Breast epithelium (tissue), 3 donors: Measurements from ENCODE around the gene SIRPA.

ENCODE experiments used
- POLR2A ChIP-seq: fragments of 450-650 bp; IDR thresholded peaks from one replicate; pipeline ENCODE4 v1.6.1; 2016; ENCODE audit warnings: antibody characterized with exemption, mild to moderate bottlenecking, moderate library complexity
- TF ChIP-seq, protein P1 (sequence below), 3 donors: fragments of 450-650 bp; IDR thresholded peaks; one replicate each; pipeline ENCODE4 v1.5.1; 2016 to 2017; ENCODE audit warnings: antibody characterized with exemption in 3 of 3, mild to moderate bottlenecking in 3 of 3, moderate library complexity in 3 of 3

DNA sequence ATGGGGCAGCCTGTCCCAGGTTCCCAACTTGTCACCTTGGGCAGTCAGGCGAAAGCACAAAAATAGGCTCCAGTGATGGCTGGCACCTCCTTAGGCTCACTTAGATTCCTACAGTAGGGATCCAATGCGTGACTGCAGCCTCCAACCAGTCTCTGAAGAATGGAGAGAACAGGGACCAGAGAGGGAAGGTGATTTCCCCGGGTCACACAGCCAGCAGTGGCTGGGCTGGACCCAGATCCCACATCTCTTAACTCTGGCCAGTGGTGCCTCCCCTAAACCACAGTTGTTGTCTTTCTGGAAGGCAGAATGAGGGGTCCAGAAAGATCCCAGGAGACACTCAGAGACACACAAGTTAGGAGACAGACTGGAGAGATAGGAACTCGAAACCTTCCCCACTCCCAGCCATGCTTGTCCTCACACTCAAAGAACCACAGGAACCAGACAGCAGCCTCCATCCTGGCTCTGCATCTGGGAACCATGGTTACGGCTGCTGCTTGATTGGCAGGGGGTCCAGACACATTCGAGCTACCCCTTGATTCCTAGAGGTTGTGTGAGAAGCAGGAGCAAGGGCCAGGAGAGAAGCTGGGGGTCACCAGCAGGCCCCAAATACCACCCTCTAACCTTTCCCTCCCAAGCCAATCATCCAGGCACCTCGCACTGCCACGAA lies 33.1 kb upstream of the SIRPA start:
- TF ChIP-seq, protein P1, sequence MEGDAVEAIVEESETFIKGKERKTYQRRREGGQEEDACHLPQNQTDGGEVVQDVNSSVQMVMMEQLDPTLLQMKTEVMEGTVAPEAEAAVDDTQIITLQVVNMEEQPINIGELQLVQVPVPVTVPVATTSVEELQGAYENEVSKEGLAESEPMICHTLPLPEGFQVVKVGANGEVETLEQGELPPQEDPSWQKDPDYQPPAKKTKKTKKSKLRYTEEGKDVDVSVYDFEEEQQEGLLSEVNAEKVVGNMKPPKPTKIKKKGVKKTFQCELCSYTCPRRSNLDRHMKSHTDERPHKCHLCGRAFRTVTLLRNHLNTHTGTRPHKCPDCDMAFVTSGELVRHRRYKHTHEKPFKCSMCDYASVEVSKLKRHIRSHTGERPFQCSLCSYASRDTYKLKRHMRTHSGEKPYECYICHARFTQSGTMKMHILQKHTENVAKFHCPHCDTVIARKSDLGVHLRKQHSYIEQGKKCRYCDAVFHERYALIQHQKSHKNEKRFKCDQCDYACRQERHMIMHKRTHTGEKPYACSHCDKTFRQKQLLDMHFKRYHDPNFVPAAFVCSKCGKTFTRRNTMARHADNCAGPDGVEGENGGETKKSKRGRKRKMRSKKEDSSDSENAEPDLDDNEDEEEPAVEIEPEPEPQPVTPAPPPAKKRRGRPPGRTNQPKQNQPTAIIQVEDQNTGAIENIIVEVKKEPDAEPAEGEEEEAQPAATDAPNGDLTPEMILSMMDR (IDR thresholded peaks at IDR 0.05): no peak
- TF ChIP-seq POLR2A: no peak
